Fibroblast of pulmonary artery (primary cell): Measurements from ENCODE around the gene PAIP1.
A peak's percentile ranks its signal among the peaks of the same experiment; 100 is the strongest.

ENCODE experiments used
- DNase-seq: peaks from one replicate; pipeline ENCODE4 v3.0.0-alpha.2; 2010; ENCODE audit warnings: low read depth
- H3K4me3 ChIP-seq: replicated peaks from 2 replicates; pipeline ENCODE4 v1.5.1; 2011; ENCODE audit warnings: low read depth, mild to moderate bottlenecking, control low read depth, low read length, moderate library complexity
- TF ChIP-seq, protein P1 (sequence below): IDR thresholded peaks from 2 replicates; pipeline ENCODE4 v1.5.1; 2011; ENCODE audit warnings: mild to moderate bottlenecking, control low read depth, low read length, inconsistent platforms; ENCODE audit errors: missing control alignments

PAIP1 gene

GRCh38 chr5:43486353-43486752, 70.5 kb downstream of the PAIP1 start:
- H3K4me3 ChIP-seq: no peak overlapping the region
- DNase-seq: no peak
- TF ChIP-seq, protein P1, sequence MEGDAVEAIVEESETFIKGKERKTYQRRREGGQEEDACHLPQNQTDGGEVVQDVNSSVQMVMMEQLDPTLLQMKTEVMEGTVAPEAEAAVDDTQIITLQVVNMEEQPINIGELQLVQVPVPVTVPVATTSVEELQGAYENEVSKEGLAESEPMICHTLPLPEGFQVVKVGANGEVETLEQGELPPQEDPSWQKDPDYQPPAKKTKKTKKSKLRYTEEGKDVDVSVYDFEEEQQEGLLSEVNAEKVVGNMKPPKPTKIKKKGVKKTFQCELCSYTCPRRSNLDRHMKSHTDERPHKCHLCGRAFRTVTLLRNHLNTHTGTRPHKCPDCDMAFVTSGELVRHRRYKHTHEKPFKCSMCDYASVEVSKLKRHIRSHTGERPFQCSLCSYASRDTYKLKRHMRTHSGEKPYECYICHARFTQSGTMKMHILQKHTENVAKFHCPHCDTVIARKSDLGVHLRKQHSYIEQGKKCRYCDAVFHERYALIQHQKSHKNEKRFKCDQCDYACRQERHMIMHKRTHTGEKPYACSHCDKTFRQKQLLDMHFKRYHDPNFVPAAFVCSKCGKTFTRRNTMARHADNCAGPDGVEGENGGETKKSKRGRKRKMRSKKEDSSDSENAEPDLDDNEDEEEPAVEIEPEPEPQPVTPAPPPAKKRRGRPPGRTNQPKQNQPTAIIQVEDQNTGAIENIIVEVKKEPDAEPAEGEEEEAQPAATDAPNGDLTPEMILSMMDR: no peak

GRCh38 chr5:43485406-43485805, 71.5 kb downstream of the PAIP1 start:
- TF ChIP-seq, protein P1: no peak
- no peak for DNase-seq
- H3K4me3 ChIP-seq: no peak overlapping the region

- TF ChIP-seq, protein P1: peak; percentile 58
- H3K4me3 ChIP-seq: peak overlapping the region; percentile 80
- DNase-seq: peak; percentile 85
Observed at GRCh38 chr5:43484106-43484849, 72.6 kb downstream of the PAIP1 start.

DNA sequence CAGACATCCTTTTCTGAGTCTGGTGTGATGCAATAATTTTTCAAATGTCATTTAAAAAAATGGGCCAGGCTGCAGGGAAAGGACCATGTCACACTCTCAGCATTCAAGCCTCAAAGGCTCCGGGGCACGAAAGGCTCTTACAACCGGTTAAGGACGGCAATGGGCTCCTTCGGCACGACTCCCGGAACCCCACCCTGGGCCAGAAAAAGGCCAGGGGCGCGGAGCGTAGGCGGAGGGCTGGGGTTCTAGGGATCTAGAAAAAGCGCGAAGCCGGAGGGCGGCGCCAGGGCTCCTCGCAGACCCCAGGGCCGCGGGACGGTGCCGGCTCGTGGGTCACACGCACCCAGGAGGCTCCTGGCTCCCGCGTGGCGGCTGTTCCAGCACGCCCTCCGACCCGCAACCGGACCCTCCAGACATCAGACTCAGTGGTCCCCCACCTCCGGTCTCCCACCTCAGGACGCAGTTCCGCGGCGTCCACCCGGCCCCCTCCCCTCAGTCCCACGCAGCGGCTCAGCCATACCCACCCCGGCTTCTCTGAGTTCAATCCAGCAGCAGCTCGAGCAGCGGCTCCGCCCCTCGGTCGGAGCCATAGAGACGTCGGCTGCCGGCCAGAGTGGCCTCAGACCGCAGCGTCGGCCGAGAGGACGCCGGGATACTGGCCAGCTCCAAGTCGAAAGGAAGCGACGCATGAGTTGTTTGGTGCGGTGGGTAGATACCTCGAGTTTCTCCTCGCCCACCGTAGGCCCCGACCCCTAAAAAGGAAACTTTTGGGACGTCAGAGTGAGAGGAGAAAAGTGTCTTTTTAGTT, 73.4 kb downstream of the PAIP1 start, which contains the start of gene TMEM267:
Gene TMEM267, minus strand, starts transcription at position 568 of the 808 bp plus-strand sequence. CDS start 29,896 bp downstream, outside the sequence.
- TF ChIP-seq, protein P1: no peak
- peak within 1 kb of the TSS; percentile 80 for H3K4me3 ChIP-seq
- peak; percentile 94 for DNase-seq

- peak; percentile 26 for DNase-seq
- TF ChIP-seq, protein P1: no peak
Observed at GRCh38 chr5:43482490-43483297, 74.2 kb downstream of the PAIP1 start.

More at GRCh38 chr5:43482490-43483297, 74.2 kb downstream of the PAIP1 start:
- peak overlapping the region; percentile 80 for H3K4me3 ChIP-seq
